ENCODE results near the gene RRP9. TPM values are rescaled to one million over a fixed set of nuclear protein-coding genes. Genes with fewer than 3 reads are reported as not detected.

The RRP9 gene
- total and polyA plus RNA-seq, 2 donors (not counting 1 experiment from before 2014, with no cell fraction given): 16.7 to 21.9 TPM

GRCh38 chr3:51974277-51974962, 32.7 kb upstream of the RRP9 start:
- TF ChIP-seq EZH2 (IDR thresholded peaks at IDR 0.05; ENCODE audit: borderline replicate concordance, insufficient read depth, low read depth, low read length, poor library complexity, severe bottlenecking) (no peak), CTCF (IDR thresholded peaks at IDR 0.05) (no peak)
- H3K4me1 ChIP-seq (ENCODE audit: control insufficient read depth in 2 of 2, insufficient read depth in 2 of 2, low read length in 2 of 2): peaks cover 14 to 23% of the 10 kb centered on the region in 2 donors
- peak overlapping the region; percentile 98 for H3K4me2 ChIP-seq (replicated peaks; ENCODE audit: low read depth, low read length, poor library complexity, severe bottlenecking)
- ChIA-PET POLR2A (interaction anchor here (0.6 to 3.1 kb wide), 7 partner anchors 9 to 1637 kb away, joined by 3 to 22 read pairs (median 6); partner anchors contain the start of genes ACY1, PARP3, POC1A and RPL29), CTCF (interaction anchor here (0.6 to 4.8 kb wide), 17 partner anchors 8 to 960 kb away, joined by 3 to 45 read pairs (median 5); partner anchors contain the start of genes ACY1, PARP3, POC1A and RPL29)
- H3K9me3 Mint-ChIP-seq (ENCODE audit: insufficient read depth): no peaks in the 10 kb centered on the region
- no peaks in the 10 kb centered on the region for H3K27me3 ChIP-seq (replicated peaks in 1 of 4; ENCODE audit: control extremely low read depth in 1 of 4, control insufficient read depth in 3 of 4, insufficient read depth in 4 of 4, low read length in 3 of 4)
- H3K9me3 ChIP-seq (ENCODE audit: control extremely low read depth in 1 of 3, control insufficient read depth in 2 of 3, insufficient read depth in 1 of 3, low read length in 2 of 3): no peaks in the 10 kb centered on the region
- intact Hi-C loops (cut with micrococcal nuclease): loop anchor here (1.0 to 10.0 kb wide), 5 partner anchors 9 to 730 kb away; partner anchors contain the start of genes ACY1, DUSP7, GLT8D1 and PARP3
- DNase-seq: no peak
- ATAC-seq (ENCODE audit: low read depth): no peak
- H3K4me3 Mint-ChIP-seq: peak overlapping the region; percentile 100
- H3K36me3 ChIP-seq (replicated peaks in 1 of 2; ENCODE audit: control extremely low read depth in 1 of 2, control insufficient read depth in 1 of 2, extremely low read depth in 1 of 2, insufficient read depth in 2 of 2, low read length in 1 of 2): peaks cover 0 to 3% of the 10 kb centered on the region in 2 experiments
- peak overlapping the region; percentile 95 for H2AFZ ChIP-seq (ENCODE audit: insufficient read depth, low read depth, low read length, poor library complexity, severe bottlenecking)
- peak overlapping the region; percentile 95 for H3K27ac Mint-ChIP-seq
- H3K4me3 ChIP-seq (ENCODE audit: control extremely low read depth in 1 of 5, extremely low read depth in 1 of 5, insufficient read depth in 1 of 5, low read depth in 2 of 5, low read length in 4 of 5): peak overlapping the region; percentile 71 to 98 (median 85)
- peaks cover 28% of the 10 kb centered on the region for H3K4me1 Mint-ChIP-seq
- peak overlapping the region; percentile 87 for H3K9ac ChIP-seq (ENCODE audit: low read length)
- H4K20me1 ChIP-seq (ENCODE audit: control insufficient read depth, insufficient read depth, low read length, poor library complexity, severe bottlenecking): no peaks in the 10 kb centered on the region
- peak overlapping the region; percentile 5 to 39 for H3K27ac ChIP-seq (ENCODE audit: low read length in 2 of 2)
- H3K79me2 ChIP-seq (ENCODE audit: control insufficient read depth, insufficient read depth, low read length): peaks cover 18% of the 10 kb centered on the region
- WGBS (ENCODE audit: insufficient coverage): 25% methylated on average over 28 of the region's 30 CpGs
- H3K27me3 Mint-ChIP-seq: no peaks in the 10 kb centered on the region

- Histone ChIP-seq H3K27me3 (replicated peaks in 1 of 4; ENCODE audit: control extremely low read depth in 1 of 4, control insufficient read depth in 3 of 4, insufficient read depth in 4 of 4, low read length in 3 of 4) (no peaks in the 10 kb centered on the region), H3K27ac (ENCODE audit: low read length in 2 of 2) (no peak overlapping the region), H3K4me3 (ENCODE audit: control extremely low read depth in 1 of 5, extremely low read depth in 1 of 5, insufficient read depth in 1 of 5, low read depth in 2 of 5, low read length in 4 of 5) (no peak overlapping the region), H3K4me2 (replicated peaks; ENCODE audit: low read depth, low read length, poor library complexity, severe bottlenecking) (no peak overlapping the region), H3K9ac (ENCODE audit: low read length) (no peak overlapping the region), H3K79me2 (ENCODE audit: control insufficient read depth, insufficient read depth, low read length) (peaks cover 16% of the 10 kb centered on the region), H4K20me1 (ENCODE audit: control insufficient read depth, insufficient read depth, low read length, poor library complexity, severe bottlenecking) (no peaks in the 10 kb centered on the region), H2AFZ (ENCODE audit: insufficient read depth, low read depth, low read length, poor library complexity, severe bottlenecking) (no peak overlapping the region), H3K36me3 (replicated peaks in 1 of 2; ENCODE audit: control extremely low read depth in 1 of 2, control insufficient read depth in 1 of 2, extremely low read depth in 1 of 2, insufficient read depth in 2 of 2, low read length in 1 of 2) (peaks cover 0 to 3% of the 10 kb centered on the region in 2 experiments), H3K4me1 (ENCODE audit: control insufficient read depth in 2 of 2, insufficient read depth in 2 of 2, low read length in 2 of 2) (peaks cover 20 to 41% of the 10 kb centered on the region in 2 donors), H3K9me3 (ENCODE audit: control extremely low read depth in 1 of 3, control insufficient read depth in 2 of 3, insufficient read depth in 1 of 3, low read length in 2 of 3) (no peaks in the 10 kb centered on the region)
- ChIA-PET CTCF (interaction anchor here (0.8 to 4.8 kb wide), 3 partner anchors 9 to 29 kb away, joined by 3 to 45 read pairs (median 3); partner anchors contain the start of genes PARP3 and RRP9), POLR2A (no interaction called here)
- no peaks in the 10 kb centered on the region for H3K9me3 Mint-ChIP-seq (ENCODE audit: insufficient read depth)
- no peaks in the 10 kb centered on the region for H3K27me3 Mint-ChIP-seq
- peaks cover 36% of the 10 kb centered on the region for H3K4me1 Mint-ChIP-seq
- WGBS (ENCODE audit: insufficient coverage): 92% methylated on average over 11 of the region's 11 CpGs
- intact Hi-C loops (cut with micrococcal nuclease): loop anchor here (10.0 kb wide), 1 partner anchor 733 kb away; the partner anchor contains the start of genes GLT8D1 and SPCS1
- ATAC-seq (ENCODE audit: low read depth): no peak
- H3K4me3 Mint-ChIP-seq: no peak overlapping the region
- no peak overlapping the region for H3K27ac Mint-ChIP-seq
- DNase-seq: no peak
- TF ChIP-seq EZH2 (IDR thresholded peaks at IDR 0.05; ENCODE audit: borderline replicate concordance, insufficient read depth, low read depth, low read length, poor library complexity, severe bottlenecking) (no peak), CTCF (IDR thresholded peaks at IDR 0.05) (no peak)
Observed at GRCh38 chr3:51971350-51971749, 29.6 kb upstream of the RRP9 start.

Data from B cell (primary cell).